ENCODE data around the gene TRIM32. TPM values are rescaled to one million over a fixed set of nuclear protein-coding genes. Genes with fewer than 3 reads are reported as not detected.

TRIM32 gene
- total and polyA plus RNA-seq, 2 of the 13 experiments (the other 11 are each of a cell fraction or from before 2014, with no cell fraction given), result 6.5 to 7.7 TPM

- Histone ChIP-seq H3K27me3 (ENCODE audit: control insufficient read depth in 1 of 2, insufficient read depth in 2 of 2, low read length in 2 of 2) (no peaks in the 10 kb centered on the region), H3K9me3 (ENCODE audit: low read length) (no peaks in the 10 kb centered on the region), H4K20me1 (ENCODE audit: insufficient read depth, low read length) (no peaks in the 10 kb centered on the region), H3K79me2 (ENCODE audit: insufficient read depth, low read length) (no peaks in the 10 kb centered on the region), H3K36me3 (replicated peaks in 1 of 2; ENCODE audit: control insufficient read depth in 1 of 2, insufficient read depth in 2 of 2, low read length in 2 of 2) (no peaks in the 10 kb centered on the region), H3K4me3 (replicated peaks in 1 of 3; ENCODE audit: insufficient read depth in 1 of 3, low read depth in 2 of 3, low read length in 3 of 3) (no peak overlapping the region), H2AFZ (ENCODE audit: low read length) (no peak overlapping the region), H3K4me2 (ENCODE audit: low read depth, low read length) (no peak overlapping the region), H3K9ac (ENCODE audit: insufficient read depth, low read depth, low read length) (no peak overlapping the region), H3K4me1 (ENCODE audit: insufficient read depth, low read length) (no peaks in the 10 kb centered on the region), H3K27ac (ENCODE audit: extremely low read length, insufficient read depth, low read length) (no peak overlapping the region)
- intact Hi-C loops (cut with micrococcal nuclease; ENCODE audit: unreplicated experiment) (no loop called here), in situ Hi-C loops (cut with HindIII; ENCODE audit: extremely low pct_ligation_motif_present, low pct_unique_long_range_greater_than_20kb) (no loop called here)
- no peak for DNase-seq (ENCODE audit: low spot score)
- TF ChIP-seq ZNF614 (CRISPR knock-in tag; IDR thresholded peaks at IDR 0.05; ENCODE audit: borderline replicate concordance) (no peak), ZFP82 (CRISPR knock-in tag; IDR thresholded peaks at IDR 0.05; ENCODE audit: borderline replicate concordance) (no peak), PHF21A (CRISPR knock-in tag; IDR thresholded peaks at IDR 0.05) (no peak), ZNF781 (CRISPR knock-in tag; IDR thresholded peaks at IDR 0.05; ENCODE audit: borderline replicate concordance, not compliant biosample characterization) (no peak), JARID2 (CRISPR knock-in tag; IDR thresholded peaks at IDR 0.05; ENCODE audit: insufficient replicate concordance) (no peak), ZNF556 (CRISPR knock-in tag; IDR thresholded peaks at IDR 0.05; ENCODE audit: borderline replicate concordance) (no peak), ATF4 (CRISPR knock-in tag; IDR thresholded peaks at IDR 0.05) (no peak), MTA3 (CRISPR knock-in tag; IDR thresholded peaks at IDR 0.05) (no peak), TEAD2 (CRISPR knock-in tag; IDR thresholded peaks at IDR 0.05) (no peak), CBFB (CRISPR knock-in tag; IDR thresholded peaks at IDR 0.05) (no peak), FOXO1 (CRISPR knock-in tag; IDR thresholded peaks at IDR 0.05) (no peak), SOX5 (CRISPR knock-in tag; IDR thresholded peaks at IDR 0.05; ENCODE audit: borderline replicate concordance) (no peak)
- TF ChIP-seq, protein P1, sequence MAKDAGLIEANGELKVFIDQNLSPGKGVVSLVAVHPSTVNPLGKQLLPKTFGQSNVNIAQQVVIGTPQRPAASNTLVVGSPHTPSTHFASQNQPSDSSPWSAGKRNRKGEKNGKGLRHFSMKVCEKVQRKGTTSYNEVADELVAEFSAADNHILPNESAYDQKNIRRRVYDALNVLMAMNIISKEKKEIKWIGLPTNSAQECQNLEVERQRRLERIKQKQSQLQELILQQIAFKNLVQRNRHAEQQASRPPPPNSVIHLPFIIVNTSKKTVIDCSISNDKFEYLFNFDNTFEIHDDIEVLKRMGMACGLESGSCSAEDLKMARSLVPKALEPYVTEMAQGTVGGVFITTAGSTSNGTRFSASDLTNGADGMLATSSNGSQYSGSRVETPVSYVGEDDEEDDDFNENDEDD (CRISPR knock-in tag; IDR thresholded peaks at IDR 0.05; ENCODE audit: borderline replicate concordance), result no peak
- TF ChIP-seq, protein P2, sequence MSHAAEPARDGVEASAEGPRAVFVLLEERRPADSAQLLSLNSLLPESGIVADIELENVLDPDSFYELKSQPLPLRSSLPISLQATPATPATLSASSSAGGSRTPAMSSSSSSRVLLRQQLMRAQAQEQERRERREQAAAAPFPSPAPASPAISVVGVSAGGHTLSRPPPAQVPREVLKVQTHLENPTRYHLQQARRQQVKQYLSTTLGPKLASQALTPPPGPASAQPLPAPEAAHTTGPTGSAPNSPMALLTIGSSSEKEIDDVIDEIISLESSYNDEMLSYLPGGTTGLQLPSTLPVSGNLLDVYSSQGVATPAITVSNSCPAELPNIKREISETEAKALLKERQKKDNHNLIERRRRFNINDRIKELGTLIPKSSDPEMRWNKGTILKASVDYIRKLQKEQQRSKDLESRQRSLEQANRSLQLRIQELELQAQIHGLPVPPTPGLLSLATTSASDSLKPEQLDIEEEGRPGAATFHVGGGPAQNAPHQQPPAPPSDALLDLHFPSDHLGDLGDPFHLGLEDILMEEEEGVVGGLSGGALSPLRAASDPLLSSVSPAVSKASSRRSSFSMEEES (CRISPR knock-in tag; IDR thresholded peaks at IDR 0.05), result no peak
- TF ChIP-seq, protein P3, sequence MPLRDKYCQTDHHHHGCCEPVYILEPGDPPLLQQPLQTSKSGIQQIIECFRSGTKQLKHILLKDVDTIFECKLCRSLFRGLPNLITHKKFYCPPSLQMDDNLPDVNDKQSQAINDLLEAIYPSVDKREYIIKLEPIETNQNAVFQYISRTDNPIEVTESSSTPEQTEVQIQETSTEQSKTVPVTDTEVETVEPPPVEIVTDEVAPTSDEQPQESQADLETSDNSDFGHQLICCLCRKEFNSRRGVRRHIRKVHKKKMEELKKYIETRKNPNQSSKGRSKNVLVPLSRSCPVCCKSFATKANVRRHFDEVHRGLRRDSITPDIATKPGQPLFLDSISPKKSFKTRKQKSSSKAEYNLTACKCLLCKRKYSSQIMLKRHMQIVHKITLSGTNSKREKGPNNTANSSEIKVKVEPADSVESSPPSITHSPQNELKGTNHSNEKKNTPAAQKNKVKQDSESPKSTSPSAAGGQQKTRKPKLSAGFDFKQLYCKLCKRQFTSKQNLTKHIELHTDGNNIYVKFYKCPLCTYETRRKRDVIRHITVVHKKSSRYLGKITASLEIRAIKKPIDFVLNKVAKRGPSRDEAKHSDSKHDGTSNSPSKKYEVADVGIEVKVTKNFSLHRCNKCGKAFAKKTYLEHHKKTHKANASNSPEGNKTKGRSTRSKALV (CRISPR knock-in tag; IDR thresholded peaks at IDR 0.05), result no peak
- BruUV-seq (replicated peaks), result no TSS peak
- ATAC-seq, result no peak
- ChIA-PET CTCF (ENCODE audit: low intra/inter-chr PET ratio, low total read pairs) (no interaction called here), POLR2A (no interaction called here)
- 41% methylated on average over 1 of the region's 1 CpG for WGBS (ENCODE audit: low lambda C conversion rate)
- FAIRE-seq, result no peak
These were observed 28.6 kb downstream of the TRIM32 start for GRCh38 chr9:116715751-116716150.
